Cortex of kidney (tissue), 1 donor: Measurements from ENCODE around the gene SINHCAF.
"Not testable (repeated sequence)": the region's sequence is repeated elsewhere in the genome, so short reads cannot be mapped to it uniquely, and the experiment has no call there.

Experiments used
- DNase-seq: peaks from one replicate; lab custom pipeline; 2025; lab: John Stamatoyannopoulos, UW

The SINHCAF gene

GRCh38 chr12:31325877-31326631 lies at the start of gene SINHCAF:
Gene SINHCAF (minus strand): TSS chr12:31326150. CDS start chr12:31298204, 27,946 bp downstream.
- DNase-seq: peak; percentile 81

DNA sequence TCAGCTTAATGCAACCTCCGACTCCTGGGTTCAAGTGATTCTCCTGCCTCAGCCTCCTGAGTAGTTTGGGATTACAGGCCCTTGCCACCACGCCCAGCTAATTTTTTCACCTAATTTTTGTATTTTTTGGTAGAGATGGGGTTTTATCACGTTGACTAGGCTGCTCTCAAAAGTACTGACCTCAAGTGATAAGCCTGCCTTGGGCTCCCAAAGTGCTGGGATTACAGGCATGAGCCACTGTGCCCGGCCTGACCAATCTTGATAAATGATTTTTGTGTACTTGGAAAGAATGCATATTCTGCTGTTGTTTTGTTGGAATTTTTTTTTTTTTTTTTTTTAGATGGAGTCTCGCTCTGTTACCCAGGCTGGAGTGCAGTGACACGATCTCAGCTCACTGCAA lies 49.5 kb upstream of the SINHCAF start:
- DNase-seq: not testable (repeated sequence)

DNA sequence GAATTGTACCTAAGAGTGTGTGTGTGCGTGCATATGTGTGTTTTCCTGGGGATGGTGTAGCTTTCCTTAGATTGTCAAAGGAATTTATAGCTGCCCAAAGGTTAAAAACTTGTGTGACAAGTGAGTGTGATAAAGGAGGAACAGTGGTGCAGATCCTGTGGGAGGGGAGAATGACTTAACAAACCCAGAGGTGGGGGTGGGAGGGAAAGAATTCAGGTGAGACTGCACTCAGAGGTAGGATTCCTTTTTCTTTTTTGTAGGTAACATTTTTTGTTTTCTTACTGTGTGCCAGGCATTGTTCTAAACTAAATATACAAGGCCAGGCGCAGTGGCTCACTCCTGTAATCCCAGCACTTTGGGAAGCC lies 45.3 kb upstream of the SINHCAF start:
- no peak for DNase-seq

GRCh38 chr12:31370531-31371255 lies 44.7 kb upstream of the SINHCAF start:
- no peak for DNase-seq

- no peak for DNase-seq
Observed at GRCh38 chr12:31369712-31370521, 44.0 kb upstream of the SINHCAF start.

- no peak for DNase-seq
Observed at GRCh38 chr12:31368666-31369361, 42.9 kb upstream of the SINHCAF start.

GRCh38 chr12:31366104-31366621 lies 40.2 kb upstream of the SINHCAF start:
- no peak for DNase-seq

- no peak for DNase-seq
Observed at GRCh38 chr12:31363831-31364230, 37.9 kb upstream of the SINHCAF start.

DNA sequence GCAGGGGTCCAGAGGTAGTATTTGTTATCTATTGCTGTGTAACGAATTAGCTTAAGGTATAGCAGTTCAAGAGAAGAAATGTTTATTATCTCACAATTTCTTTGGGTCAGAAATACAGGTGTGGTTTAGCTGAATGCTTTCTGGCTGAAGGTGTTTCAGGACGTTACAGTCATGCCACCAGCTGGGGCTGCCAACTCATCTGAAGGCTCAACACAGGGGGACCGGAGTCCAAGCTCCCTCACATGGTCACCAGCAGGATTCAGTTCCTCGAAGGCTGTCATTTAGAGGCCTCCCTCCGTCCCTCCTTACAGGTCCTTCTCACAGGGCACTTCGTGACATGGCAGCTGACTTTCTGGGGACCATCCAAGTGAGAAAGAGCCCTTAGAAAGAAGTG lies 37.5 kb upstream of the SINHCAF start:
- DNase-seq: no peak

DNA sequence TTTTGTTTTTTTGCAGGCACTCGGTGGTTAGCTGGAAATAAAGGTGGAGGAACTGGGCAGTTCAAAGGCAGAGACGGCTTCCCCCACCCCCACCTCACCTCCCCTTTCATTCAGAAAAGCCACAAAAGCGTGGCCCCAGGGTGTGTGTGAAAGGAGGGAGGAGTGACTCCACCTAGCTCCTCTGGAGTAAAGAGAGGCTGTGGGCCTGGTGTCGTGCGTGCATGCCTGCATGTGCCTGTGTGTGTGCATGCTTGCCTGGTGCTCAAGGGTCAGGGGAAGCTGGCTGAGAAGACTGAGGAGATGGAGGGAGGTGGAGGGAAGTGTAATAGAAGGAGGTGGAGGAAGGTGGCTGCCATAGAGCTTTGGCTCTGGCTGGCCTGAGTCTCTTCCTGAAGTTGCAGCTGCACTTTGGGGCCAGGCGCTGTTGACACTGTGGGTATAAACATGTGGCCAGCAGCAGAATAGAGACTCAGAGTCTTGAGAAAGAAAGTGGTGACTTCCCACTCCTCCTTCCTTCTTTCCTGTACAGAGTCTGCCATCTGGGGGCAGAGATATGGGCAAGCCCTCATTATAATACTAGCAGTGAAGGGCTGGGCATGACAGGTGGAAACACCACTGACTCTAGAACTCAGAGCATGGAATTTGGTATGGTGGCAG lies 36.9 kb upstream of the SINHCAF start:
- no peak for DNase-seq

- DNase-seq: no peak
Observed at GRCh38 chr12:31362115-31362758, 36.3 kb upstream of the SINHCAF start.

GRCh38 chr12:31361730-31362114 lies 35.8 kb upstream of the SINHCAF start:
- DNase-seq: no peak

DNA sequence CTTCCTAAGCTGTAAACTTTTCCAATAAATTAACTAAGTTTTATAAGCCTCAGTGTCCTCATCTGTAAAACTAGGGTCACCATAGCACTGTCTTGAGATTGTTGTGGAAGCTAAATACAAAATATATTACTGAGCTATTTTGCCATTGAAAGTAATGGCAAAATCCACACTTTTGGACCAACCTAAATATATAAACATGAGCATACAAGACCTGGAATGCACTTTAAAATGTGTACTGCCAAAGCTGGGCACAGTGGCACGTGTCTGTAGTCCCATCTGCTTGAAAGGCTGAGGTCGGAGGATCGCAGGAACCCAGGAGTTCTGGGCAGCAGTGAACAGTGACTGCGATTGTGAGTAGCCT lies 29.8 kb upstream of the SINHCAF start:
- no peak for DNase-seq

DNA sequence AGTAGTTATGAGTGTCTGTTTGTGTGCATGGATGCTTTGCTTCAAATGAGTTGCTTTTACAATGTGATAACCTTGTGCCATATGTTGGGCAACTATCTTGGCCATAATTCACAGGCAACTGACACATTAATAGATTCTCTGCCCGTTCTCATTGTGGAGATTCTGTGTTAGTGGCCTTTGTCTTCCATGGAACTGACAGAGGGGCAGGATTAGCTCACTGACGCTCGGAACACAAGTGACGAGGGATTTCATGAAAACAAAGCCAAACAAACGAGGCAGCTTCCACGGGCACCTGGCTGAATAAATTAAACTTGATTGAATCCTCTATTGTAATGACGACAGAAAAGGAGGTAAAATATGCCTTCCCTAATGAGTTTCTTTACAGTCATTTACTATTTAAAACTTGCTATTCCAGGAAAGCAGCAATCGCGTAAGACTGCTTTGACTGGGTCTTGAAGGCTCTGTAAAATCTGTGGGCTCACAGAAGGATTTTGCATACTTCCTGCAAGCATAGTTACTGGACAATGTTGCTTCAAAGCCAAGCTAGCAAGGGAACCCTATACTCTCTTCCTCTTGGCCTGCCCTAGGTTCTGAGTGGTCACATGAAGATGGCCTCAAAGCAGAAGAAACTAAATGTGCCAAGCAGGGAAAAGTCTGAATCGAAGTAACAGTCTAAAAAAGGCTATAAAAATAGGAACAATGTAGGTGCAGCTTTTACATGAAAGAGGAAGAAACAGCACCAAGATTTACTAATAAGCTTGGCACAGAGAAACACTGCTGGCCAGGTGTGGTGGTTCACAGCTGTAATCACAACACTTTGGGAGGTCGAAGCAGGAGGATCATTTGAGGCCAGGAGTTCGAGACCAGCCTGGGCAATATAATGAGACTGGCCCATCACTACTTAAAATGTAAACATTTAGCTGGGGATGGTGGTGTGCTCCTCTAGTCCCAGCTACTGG lies 28.1 kb upstream of the SINHCAF start:
- DNase-seq: no peak

GRCh38 chr12:31346267-31346666 lies 20.3 kb upstream of the SINHCAF start:
- DNase-seq: no peak

GRCh38 chr12:31343139-31343538 lies 17.2 kb upstream of the SINHCAF start:
- DNase-seq: no peak

- no peak for DNase-seq
Observed at GRCh38 chr12:31342286-31342685, 16.3 kb upstream of the SINHCAF start.

DNA sequence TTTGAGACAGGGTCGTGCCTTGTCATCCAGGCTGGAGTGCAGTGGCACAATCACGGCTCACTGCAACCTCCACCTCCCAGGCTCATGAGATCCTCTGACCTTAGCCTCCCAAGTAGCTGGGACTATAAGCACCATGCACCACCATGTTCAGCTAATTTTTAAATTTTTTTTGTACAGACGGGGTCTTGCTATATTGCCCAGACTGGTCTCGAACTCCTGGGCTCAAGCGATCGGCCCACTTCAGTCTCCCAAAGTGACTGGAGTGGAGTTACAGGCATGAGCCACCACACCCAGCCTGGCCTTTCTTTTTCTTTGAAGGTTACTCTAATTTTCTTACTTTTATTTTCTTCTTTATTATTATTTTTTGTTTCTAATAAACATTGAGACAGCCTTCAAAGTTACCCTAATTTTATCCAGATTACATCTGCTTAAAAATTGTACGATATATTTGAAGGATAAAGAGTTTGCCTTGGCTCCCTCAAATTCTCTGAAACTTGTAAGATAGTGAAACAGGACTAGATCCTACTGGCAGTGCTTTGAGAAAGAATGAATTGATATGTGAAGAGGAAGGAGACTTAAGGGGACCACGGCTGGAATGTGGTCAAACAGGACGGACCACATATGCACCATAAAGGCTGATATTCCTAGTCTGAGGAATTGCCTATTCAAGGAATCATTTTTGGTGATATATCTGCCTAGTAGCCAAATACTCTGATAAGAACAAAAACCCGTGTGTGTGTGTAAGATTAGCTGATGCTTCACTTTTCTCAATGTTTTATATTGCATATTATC lies 14.1 kb upstream of the SINHCAF start:
- DNase-seq: no peak

DNA sequence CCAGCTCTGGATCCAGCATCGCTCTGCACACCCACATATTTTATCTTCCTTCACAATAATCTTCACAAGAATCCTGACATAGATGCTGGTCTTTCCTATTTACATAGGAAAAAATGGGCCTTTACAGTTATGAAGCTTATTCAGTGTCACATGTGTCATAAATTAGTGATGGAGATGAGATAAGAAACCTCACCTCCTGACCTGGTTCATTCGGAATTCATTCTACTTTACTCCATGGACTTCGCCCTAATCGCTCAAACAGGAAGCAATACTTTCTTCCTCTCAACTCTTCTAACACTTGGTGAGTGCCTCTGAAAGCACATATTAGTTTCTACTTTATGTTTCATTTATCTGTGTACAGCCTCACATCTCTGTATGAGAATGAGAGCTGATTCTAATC lies 12.0 kb upstream of the SINHCAF start:
- no peak for DNase-seq
